ENCODE results near the gene LTO1.

DNA sequence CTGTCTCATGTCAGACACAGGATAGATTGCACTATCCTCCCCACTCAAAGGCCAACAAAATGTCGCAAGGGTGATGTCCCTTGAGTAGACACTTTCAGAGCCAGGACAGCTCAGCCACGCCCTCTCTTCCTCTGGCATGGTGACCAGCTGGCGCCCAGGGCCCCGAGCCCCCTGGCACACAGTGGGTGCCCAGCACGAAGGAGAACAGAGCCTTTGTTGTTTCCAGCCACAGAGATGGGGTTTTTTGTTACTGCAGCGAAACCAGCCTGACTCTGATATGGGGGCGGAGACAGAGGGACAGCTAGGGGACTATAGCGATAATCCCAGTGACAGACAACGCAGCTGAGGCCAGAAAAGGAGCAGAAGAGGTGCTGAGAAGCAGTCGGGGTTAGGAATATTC lies 57.5 kb downstream of the LTO1 start:
- TF ChIP-seq GATA2 (IDR thresholded peaks at IDR 0.05; ENCODE audit: low read depth, low read length) (no peak), GATA3 (IDR thresholded peaks at IDR 0.05; ENCODE audit: low read depth, low read length) (no peak)

Data from SH-SY5Y (cell line).